Panc1 (cell line): ENCODE data around the gene RMND1. TPM values are rescaled to one million over a fixed set of nuclear protein-coding genes. Genes with fewer than 3 reads are reported as not detected.

Experiments
- ATAC-seq: fragments of 200-7000 bp; cut with Tn5 transposase; 2 replicates; pipeline ENCODE4 v1.9.1; 2020; ENCODE audit warnings: mild to moderate bottlenecking, moderate library complexity
- BruUV-seq: library from RNA; stranded (reverse); fragments of 400-500 nt; replicated peaks from 2 replicates; lab custom pipeline; 2021; lab: Mats Ljungman, UMichigan
- CTCF ChIA-PET: fragments of 300-600 bp; sonication (Branson Sonifier 250); formaldehyde crosslinking; loops from one replicate; lab custom pipeline; 2022; ENCODE audit warnings: antibody characterized with exemption; lab: Charles Lee
- POLR2A ChIA-PET: fragments of 300-600 bp; sonication (Branson Sonifier 250); formaldehyde crosslinking; loops from one replicate; lab custom pipeline; 2022; ENCODE audit warnings: antibody characterized with exemption; lab: Charles Lee
- DNase-seq: peaks from one replicate; pipeline ENCODE4 v3.0.0-alpha.2; 2010; ENCODE audit warnings: low read depth, low spot score
- H3K27ac ChIP-seq: 2 replicates; pipeline ENCODE4 v1.5.1; 2011; ENCODE audit warnings: mild to moderate bottlenecking, low read length, inconsistent platforms
- H3K27me3 ChIP-seq: fragments of 200-500 bp; sonication (Bioruptor generic); 2 replicates; pipeline ENCODE4 v1.6.0; 2014; ENCODE audit warnings: low read length, inconsistent platforms; ENCODE audit not compliant: control insufficient read depth, insufficient read depth
- H3K36me3 ChIP-seq: fragments of 200-500 bp; sonication (Bioruptor generic); 2 replicates; pipeline ENCODE4 v1.5.1; 2014; ENCODE audit warnings: inconsistent platforms, mild to moderate bottlenecking, low read length, moderate library complexity; ENCODE audit not compliant: control insufficient read depth, insufficient read depth
- H3K4me1 ChIP-seq: 2 replicates; pipeline ENCODE4 v1.5.1; 2011; ENCODE audit warnings: inconsistent platforms, mild to moderate bottlenecking, low read length, moderate library complexity; ENCODE audit not compliant: control insufficient read depth, insufficient read depth
- H3K4me3 ChIP-seq, 2 experiments: 2 replicates each; pipeline ENCODE4 v1.5.1; 2011 to 2012; ENCODE audit warnings: low read depth in 2 of 2, low read length in 2 of 2, mild to moderate bottlenecking in 2 of 2, inconsistent platforms in 1 of 2, moderate library complexity in 1 of 2
- H3K9me3 ChIP-seq: fragments of 200-500 bp; sonication (Bioruptor generic); 2 replicates; pipeline ENCODE4 v1.5.1; 2014; ENCODE audit warnings: low read depth, mild to moderate bottlenecking, inconsistent platforms, low read length, moderate library complexity; ENCODE audit not compliant: control insufficient read depth, insufficient read depth
- CTCF ChIP-seq: fragments of 450-650 bp; IDR thresholded peaks from 2 replicates; pipeline ENCODE4 v1.5.1; 2017; ENCODE audit warnings: mild to moderate bottlenecking
- POLR2AphosphoS5 ChIP-seq: IDR thresholded peaks from 2 replicates; pipeline ENCODE4 v1.6.1; 2012; ENCODE audit warnings: mild to moderate bottlenecking, low read depth, low read length, moderate library complexity
- REST ChIP-seq, 2 experiments: IDR thresholded peaks; 2 replicates each; pipeline ENCODE4 v1.6.1; 2011 to 2012; ENCODE audit warnings: low read depth in 2 of 2, control low read depth in 1 of 2, low read length in 1 of 2, mild to moderate bottlenecking in 1 of 2, moderate library complexity in 1 of 2; ENCODE audit not compliant: insufficient read depth in 1 of 2
- SIN3A ChIP-seq: IDR thresholded peaks from 2 replicates; pipeline ENCODE4 v1.6.1; 2012; ENCODE audit warnings: low read depth, mild to moderate bottlenecking, low read length, moderate library complexity, borderline replicate concordance; ENCODE audit not compliant: insufficient read depth
- TCF7L2 ChIP-seq: IDR thresholded peaks from 2 replicates; pipeline ENCODE4 v1.6.1; 2011; ENCODE audit warnings: mild to moderate bottlenecking, low read depth, low read length, inconsistent platforms
- in situ Hi-C: cut with HindIII; loops from 2 replicates; pipeline ENCODE4 v1.10.0; 2016; ENCODE audit warnings: low sequenced_read_pairs, low pct_unique_long_range_greater_than_20kb
- intact Hi-C: fragments of 100-400 bp; cut with micrococcal nuclease; formaldehyde crosslinking; loops from one replicate; pipeline ENCODE4 v1.10.0; 2022; ENCODE audit not compliant: unreplicated experiment
- total RNA-seq: library from RNA; stranded (reverse); gene quantifications from one replicate; pipeline ENCODE4 v1.2.1, GENCODE V29; 2021; ENCODE audit not compliant: unreplicated experiment

The RMND1 gene
- total RNA-seq, 1 experiment from 2014 or later, result 16.1 TPM

DNA sequence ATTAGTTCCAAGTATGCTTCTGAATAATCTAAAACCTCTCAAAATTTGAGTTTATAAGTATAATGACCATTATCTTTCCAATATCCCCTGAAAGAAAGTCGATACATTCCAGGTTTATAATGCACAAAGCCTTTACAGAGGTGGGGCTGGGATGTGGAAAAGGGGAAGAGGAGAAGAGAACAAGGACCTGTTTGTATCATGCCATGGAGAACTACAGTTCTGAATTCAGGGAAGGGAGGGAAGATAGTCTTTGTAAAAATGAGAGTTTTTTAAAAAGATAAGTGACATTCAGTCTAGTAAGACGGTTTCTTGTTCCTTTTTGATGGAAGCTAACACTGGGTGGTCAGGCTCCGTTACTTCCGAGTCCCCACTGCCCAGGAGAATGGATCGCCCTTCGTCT lies 86.7 kb downstream of the RMND1 start:
- DNase-seq, result no peak
- in situ Hi-C loops, result no loop called here
- Histone ChIP-seq H3K27me3 (no peaks in the 10 kb centered on the region), H3K4me1 (no peaks in the 10 kb centered on the region), H3K4me3 (no peak overlapping the region), H3K27ac (no peak overlapping the region), H3K9me3 (no peaks in the 10 kb centered on the region), H3K36me3 (no peaks in the 10 kb centered on the region; the same call in 1 of the 2 replicates)
- intact Hi-C loops, result no loop called here
- BruUV-seq, result no TSS peak
- ChIA-PET CTCF (no interaction called here), POLR2A (no interaction called here)
- ATAC-seq, result no peak
- no peak for TF ChIP-seq SIN3A
- no peak for TF ChIP-seq REST (IDR thresholded peaks at IDR 0.05; ENCODE audit: insufficient read depth in 1 of 2, low read depth in 2 of 2, low read length in 1 of 2)
- TF ChIP-seq CTCF, result no peak
- TF ChIP-seq POLR2AphosphoS5, result no peak
- TF ChIP-seq TCF7L2, result no peak

- ATAC-seq, result peak; percentile 24; the same call in 1 of the 2 replicates
- H3K27me3 ChIP-seq, result no peaks in the 10 kb centered on the region
- intact Hi-C loops (no loop called here), in situ Hi-C loops (no loop called here)
- no peaks in the 10 kb centered on the region for H3K9me3 ChIP-seq
- DNase-seq, result no peak
- peak; percentile 47; the same call in 1 of the 2 replicates for TF ChIP-seq POLR2AphosphoS5
- no peak for TF ChIP-seq CTCF
- no peak for TF ChIP-seq REST (IDR thresholded peaks at IDR 0.05; ENCODE audit: insufficient read depth in 1 of 2, low read depth in 2 of 2, low read length in 1 of 2)
- no peak for TF ChIP-seq SIN3A
- peaks cover 10% of the 10 kb centered on the region; the same call in 1 of the 2 replicates for H3K4me1 ChIP-seq
- H3K27ac ChIP-seq, result no peak overlapping the region
- peaks cover 14% of the 10 kb centered on the region; the same call in 1 of the 2 replicates for H3K36me3 ChIP-seq
- H3K4me3 ChIP-seq, result no peak overlapping the region
- CTCF ChIA-PET, result no interaction called here
- no TSS peak for BruUV-seq
- POLR2A ChIA-PET, result no interaction called here
Observed at GRCh38 chr6:151359486-151359885, 92.4 kb downstream of the RMND1 start.
